Left ventricle myocardium superior (tissue), 1 donor: Measurements from ENCODE around the gene CBX6. TPM values are rescaled to one million over a fixed set of nuclear protein-coding genes. Genes with fewer than 3 reads are reported as not detected.

ENCODE experiments used
- ATAC-seq: fragments of 200-7000 bp; cut with Tn5 transposase; one replicate; pipeline ENCODE4 v1.9.1; 2020; ENCODE audit warnings: mild to moderate bottlenecking, moderate library complexity
- DNase-seq: peaks from one replicate; pipeline ENCODE4 v3.0.0-alpha.2; 2020
- intact Hi-C: fragments of 100-400 bp; cut with micrococcal nuclease; formaldehyde crosslinking; loops from one replicate; pipeline ENCODE4 v1.11.0; 2022
- total RNA-seq: library from RNA; stranded (reverse); fragmentation: NEBNext Ultra II Directional; extraction: Animal tissue kit (Norgen Biotek cat#: 25700); gene quantifications from one replicate; pipeline ENCODE4 v1.2.1, GENCODE V29; 2021
- donor health status: DM: no; HTN: yes; CAD: no; lungs with severe emphysema.

CBX6 gene
- total RNA-seq, 1 donor from 2014 or later = 37.1 TPM

GRCh38 chr22:38878001-38878400, 6.0 kb upstream of the CBX6 start:
- DNase-seq (no peak), ATAC-seq (no peak)
- intact Hi-C loops = loop anchor here (10.0 kb wide), 1 partner anchor 47 kb away; no protein-coding TSS in a partner anchor

DNA sequence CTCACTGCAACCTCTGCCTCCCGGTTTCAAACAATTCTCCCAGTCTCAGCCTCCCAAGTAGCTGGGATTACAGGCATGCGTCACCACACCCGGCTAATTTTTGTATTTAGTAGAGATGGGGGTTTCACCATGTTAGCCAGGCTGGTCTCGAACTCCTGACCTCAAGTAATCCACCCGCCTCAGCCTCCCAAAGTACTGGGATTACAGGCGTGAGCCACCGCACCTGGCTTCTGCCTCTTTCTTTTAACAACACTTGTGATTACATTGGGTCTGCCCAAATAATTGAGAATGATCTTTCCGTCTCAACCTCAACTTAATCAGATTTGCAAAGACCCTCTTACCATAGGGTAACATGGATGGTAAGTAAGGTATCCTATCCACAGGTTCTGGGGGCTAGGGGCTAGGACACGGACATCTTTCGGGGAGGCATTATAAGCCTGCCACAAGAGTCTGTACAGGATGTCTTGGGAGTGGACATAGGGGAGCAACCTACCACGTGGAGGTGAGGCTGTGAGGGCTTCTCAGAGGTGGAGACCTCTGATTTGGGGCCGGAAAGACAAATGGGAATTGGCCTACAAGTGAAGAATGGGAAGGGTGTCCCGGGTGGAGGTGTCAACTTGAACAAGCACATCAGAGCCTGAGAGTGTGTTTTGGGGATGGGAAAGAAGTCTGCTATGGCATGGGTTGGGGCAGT, 2.7 kb upstream of the CBX6 start:
- ATAC-seq = no peak
- DNase-seq = no peak
- intact Hi-C loops = loop anchor here (10.0 kb wide), 1 partner anchor 50 kb away; no protein-coding TSS in a partner anchor

DNA sequence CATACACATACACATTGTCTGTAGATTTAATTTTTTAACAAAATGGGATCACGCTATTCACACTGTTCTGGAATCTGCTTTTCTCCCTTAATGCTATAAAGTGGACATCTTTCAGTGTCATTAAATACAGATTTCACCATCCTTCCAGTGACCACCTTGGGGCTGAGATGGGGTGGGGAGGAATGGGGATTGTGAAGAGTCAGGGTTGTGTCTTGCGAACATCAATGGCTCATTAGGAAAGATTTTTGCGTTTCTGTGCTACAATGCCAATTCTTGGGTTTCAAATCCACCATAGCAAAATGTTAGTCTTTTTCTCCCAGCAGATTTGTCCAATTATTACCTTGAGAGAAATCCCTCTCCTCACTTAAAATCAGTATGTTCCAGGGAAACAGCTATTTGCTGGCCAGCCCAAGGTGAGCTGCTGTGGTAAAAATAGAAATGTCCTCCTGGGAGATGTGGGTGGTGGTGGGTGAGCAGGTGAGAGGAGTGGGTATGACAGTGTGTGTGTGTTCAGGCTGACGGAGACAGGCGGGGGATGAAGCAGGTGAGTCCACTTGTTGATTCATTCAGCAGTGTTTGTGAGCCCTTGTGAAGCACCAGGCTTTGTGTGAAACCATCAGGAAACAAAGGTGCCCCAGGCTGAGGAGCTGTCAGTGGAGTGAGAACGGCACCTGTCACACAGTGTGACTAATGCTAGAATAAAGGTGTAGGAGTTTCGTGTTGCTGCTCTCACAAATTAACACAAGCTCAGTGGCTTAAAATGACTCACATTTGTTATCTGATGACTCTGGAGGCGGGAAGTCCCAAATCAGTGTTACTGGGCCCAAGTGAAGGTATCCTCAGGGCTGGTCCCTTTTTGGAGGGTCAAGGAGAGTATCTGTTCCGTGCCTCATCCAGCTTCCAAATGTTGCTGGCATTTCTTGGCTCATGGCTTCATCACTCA, 1.7 kb upstream of the CBX6 start:
- ATAC-seq = no peak
- intact Hi-C loops = loop anchor here (10.0 kb wide), 1 partner anchor 51 kb away; no protein-coding TSS in a partner anchor
- DNase-seq = no peak

GRCh38 chr22:38872831-38873248, 824 bp upstream of the CBX6 start:
- peak; percentile 74 for ATAC-seq
- DNase-seq = peak; percentile 81
- intact Hi-C loops = loop anchor here (10.0 kb wide), 1 partner anchor 52 kb away; no protein-coding TSS in a partner anchor

DNA sequence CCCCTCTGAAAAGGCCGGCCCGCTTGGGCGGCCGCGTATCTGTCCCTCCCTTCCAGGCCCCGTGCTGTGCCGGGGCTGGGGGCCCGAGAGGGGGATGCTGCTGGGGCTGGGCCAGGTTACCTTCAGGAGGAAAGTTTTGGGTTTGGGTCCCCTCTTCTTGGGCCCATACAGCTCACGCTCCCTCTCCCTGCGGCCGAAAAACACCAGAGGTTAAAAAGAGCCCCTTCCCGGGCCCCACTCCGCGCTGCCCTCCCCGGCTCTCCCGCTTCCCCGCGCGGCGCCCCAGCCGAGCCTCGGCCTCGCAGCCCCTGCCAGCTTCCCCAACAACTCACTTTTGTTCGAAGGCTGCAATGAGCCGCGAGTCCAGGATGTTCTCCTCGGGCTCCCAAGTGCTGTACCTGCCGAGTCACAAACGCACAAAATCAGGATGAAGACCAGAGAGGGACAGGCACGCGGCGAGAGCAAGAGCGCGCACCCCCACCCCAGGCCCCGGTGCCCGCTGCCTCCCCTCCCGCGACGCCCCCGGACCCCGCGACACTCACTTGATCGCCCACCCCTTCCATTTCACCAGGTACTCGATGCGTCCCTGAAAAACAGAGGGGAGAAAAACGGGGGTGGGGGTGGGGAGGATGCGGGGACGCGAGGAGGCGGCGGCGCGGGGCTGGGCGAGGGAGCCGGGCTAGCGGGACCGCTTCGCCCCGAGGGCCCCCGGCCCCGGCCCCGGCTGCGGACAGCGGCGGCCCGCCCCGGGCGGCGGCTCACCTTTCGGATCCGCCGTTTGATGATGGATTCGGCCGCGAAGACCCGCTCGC, 450 bp downstream of the CBX6 start:
- peak; percentile 3 for ATAC-seq
- DNase-seq = peak; percentile 49

DNA sequence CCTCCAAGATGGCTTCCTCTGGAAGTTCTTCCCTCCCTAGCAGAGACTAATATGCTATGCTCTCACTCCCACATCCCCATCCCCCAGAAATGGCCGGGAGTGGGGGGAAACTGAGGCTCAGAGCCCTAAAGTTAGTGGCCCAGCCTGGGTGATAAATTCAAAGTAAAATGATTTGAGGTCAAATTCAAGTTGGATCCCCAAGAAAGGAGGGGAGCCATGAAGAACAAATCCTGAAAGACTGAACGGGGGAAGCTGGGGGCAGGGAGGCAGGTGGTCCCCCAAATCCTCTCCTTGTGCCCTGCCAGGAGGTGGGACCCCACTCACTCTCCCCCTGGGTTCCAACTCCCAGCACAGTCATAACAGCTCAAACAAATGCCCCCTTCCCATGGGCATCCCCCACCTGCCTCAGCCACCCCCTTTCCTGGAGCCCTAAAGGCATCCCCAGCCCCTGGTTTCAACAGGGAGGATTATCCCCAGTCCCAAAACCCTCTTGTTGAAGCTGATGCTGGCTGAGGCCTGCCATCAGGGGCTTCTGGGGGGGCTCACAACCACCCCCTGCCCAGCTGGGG, 1.1 kb downstream of the CBX6 start:
- intact Hi-C loops = loop anchor here (10.0 kb wide), 1 partner anchor 54 kb away; no protein-coding TSS in a partner anchor
- no peak for ATAC-seq
- no peak for DNase-seq

More for the DNA sequence above, 450 bp downstream of the CBX6 start:
- intact Hi-C loops = loop anchor here (10.0 kb wide), 1 partner anchor 53 kb away; no protein-coding TSS in a partner anchor

DNA sequence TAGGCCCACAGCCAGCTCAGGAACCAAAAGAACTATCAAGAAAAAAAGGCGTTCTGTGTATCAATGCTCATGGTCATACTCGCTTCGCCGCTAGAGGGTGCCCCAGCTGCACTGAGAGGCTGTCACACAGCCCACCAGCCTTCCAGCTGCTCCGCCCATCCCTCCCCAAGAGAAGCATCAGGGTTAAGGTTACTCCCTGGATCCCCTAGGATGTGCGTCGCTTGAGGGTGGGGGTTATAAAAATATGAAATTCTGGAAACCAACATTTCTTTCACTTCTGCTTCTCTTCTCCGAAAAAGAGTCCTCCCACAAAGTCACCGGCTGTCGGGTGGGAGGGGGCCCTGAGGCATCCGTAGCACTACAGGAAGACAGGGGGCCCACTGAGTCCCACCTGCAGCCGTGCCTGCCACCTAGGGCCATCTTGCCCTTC, 1.7 kb downstream of the CBX6 start:
- ATAC-seq = peak; percentile 51
- peak; percentile 94 for DNase-seq
- intact Hi-C loops = loop anchor here (10.0 kb wide), 1 partner anchor 54 kb away; no protein-coding TSS in a partner anchor

DNA sequence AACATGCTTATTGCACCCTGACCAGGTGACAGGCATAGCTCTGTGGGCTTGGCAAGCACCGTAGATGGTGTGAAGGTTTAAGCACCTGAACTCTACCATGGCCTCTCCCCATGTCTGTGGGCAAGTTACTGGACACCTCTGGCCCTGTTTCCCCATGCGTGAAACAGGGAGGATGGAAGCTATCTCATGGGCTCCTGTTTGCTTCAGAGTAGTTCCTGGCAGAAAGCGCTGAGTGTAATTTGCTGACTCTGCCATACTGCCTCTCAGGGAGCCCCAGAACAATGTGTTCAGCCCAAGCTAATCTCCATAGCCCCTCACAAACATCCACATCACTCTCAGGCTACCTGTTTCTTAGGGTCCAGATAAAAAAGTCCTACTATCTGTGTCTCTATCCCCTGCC, 2.4 kb downstream of the CBX6 start:
- intact Hi-C loops = loop anchor here (5.0 to 10.0 kb wide), 2 partner anchors 55 to 253 kb away; no protein-coding TSS in a partner anchor
- no peak for ATAC-seq
- DNase-seq = no peak

DNA sequence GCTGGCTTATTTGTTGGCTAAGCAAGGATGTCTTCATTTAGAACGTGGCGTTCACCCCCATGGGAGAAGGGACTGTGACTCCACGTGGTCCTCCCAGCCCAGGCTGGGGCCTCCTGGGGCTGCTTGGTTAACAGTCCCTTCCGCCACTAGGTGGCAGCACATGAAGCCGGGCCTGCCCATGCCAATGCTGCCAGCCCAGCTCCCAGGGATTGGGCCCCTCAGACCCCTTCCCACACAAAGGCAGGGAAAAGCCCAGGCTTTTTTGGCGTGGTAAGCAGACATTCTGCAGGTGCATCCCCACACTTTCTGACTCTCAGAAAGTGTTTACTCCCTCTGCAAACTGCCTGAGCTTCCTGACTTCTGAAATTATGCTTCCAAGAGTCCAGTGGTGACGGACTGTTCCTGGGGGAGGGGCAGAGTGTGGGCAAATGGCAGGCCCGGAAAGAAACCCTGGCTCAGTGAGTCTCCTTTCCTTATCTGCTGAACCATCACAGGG, 3.1 kb downstream of the CBX6 start:
- peak; percentile 90 for DNase-seq
- intact Hi-C loops = loop anchor here (5.0 kb wide), 1 partner anchor 253 kb away; no protein-coding TSS in a partner anchor
- ATAC-seq = peak; percentile 32

DNA sequence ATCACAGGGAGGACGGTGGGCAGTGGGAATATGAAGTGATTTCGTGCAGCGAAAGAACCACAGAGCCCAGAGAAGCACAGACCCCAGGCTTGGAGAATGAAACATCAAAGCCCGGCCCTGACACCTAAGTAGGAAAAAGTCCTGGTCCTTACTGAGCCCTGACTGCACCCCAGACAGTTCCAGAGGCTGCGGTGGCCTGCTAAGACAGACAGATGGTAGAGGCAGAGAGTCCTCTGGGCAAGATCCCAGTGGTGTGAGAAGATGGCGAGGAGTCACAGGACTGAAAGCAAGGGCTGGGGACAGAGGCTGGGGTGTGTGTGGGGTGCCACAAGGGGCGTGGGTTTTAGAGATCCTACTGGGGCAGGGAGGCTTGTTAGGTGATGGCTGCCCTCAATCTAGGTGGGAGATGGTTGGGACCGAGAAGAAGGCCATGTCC, 3.7 kb downstream of the CBX6 start:
- DNase-seq (no peak), ATAC-seq (no peak)
- intact Hi-C loops = loop anchor here (5.0 kb wide), 1 partner anchor 254 kb away; no protein-coding TSS in a partner anchor

- no peak for DNase-seq
- intact Hi-C loops = loop anchor here (5.0 kb wide), 1 partner anchor 255 kb away; no protein-coding TSS in a partner anchor
- ATAC-seq = no peak
Observed at GRCh38 chr22:38867471-38868285, 4.3 kb downstream of the CBX6 start.

- DNase-seq = no peak
- intact Hi-C loops = loop anchor here (5.0 kb wide), 1 partner anchor 255 kb away; no protein-coding TSS in a partner anchor
- no peak for ATAC-seq
Observed at GRCh38 chr22:38867124-38867455, 4.9 kb downstream of the CBX6 start.

- DNase-seq = peak; percentile 37
- intact Hi-C loops = loop anchor here (5.0 kb wide), 1 partner anchor 256 kb away; no protein-coding TSS in a partner anchor
- no peak for ATAC-seq
Observed at GRCh38 chr22:38866399-38867123, 5.5 kb downstream of the CBX6 start.

DNA sequence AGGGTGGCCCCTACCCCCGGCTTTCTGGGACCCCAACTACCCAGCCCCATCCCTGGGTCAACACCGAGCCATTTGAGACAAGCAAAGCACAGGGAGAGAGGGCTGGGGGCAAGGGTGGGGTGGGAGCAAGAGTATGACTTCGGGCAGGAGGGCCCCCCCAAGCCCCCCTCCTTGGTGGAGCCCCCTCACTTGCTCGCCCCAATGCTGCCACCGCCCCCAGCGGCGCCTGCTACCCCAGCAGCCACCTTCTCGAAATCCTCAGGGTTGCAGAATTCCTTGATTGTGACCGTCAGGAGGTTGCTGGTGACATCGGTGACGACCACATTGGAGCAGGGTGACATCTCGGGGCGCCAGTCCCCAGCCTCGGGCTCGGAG, 6.0 kb downstream of the CBX6 start:
- DNase-seq = no peak
- intact Hi-C loops = loop anchor here (5.0 kb wide), 1 partner anchor 256 kb away; no protein-coding TSS in a partner anchor
- ATAC-seq = no peak

GRCh38 chr22:38865201-38866023, 6.6 kb downstream of the CBX6 start:
- ATAC-seq = no peak
- intact Hi-C loops = loop anchor here (5.0 kb wide), 1 partner anchor 257 kb away; no protein-coding TSS in a partner anchor
- peak; percentile 36 for DNase-seq
